ENCODE measurements around the gene KLK1.

DNA sequence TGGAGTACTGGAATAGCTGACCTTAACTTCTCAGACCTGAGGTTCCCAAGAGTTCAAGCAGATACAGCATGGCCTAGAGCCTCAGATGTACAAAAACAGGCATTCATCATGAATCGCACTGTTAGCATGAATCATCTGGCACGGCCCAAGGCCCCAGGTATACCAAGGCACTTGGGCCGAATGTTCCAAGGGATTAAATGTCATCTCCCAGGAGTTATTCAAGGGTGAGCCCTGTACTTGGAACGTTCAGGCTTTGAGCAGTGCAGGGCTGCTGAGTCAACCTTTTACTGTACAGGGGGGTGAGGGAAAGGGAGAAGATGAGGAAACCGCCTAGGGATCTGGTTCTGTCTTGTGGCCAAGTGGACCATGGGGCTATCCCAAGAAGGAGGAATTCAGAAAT is 37.4 kb upstream of the KLK1 start:
- no peak for TF ChIP-seq NFIC (IDR thresholded peaks at IDR 0.05)
- no peak for TF ChIP-seq EP300 (IDR thresholded peaks at IDR 0.05; ENCODE audit: borderline replicate concordance)
